DMS79 treated with DMSO at 0.1 percent for 48 hours (cell line): Measurements from ENCODE around the gene MYO16.
"Not testable (repeated sequence)": the region's sequence is repeated elsewhere in the genome, so short reads cannot be mapped to it uniquely, and the experiment has no call there.

Experiments used
- DNase-seq: peaks from one replicate; lab custom pipeline; 2025; lab: John Stamatoyannopoulos, UW

MYO16 gene

GRCh38 chr13:108742701-108743451 is 113.5 kb downstream of the MYO16 start:
- DNase-seq: no peak

GRCh38 chr13:108743522-108743921 is 114.1 kb downstream of the MYO16 start:
- DNase-seq: no peak

GRCh38 chr13:108747843-108748242 is 118.4 kb downstream of the MYO16 start:
- DNase-seq: no peak

- no peak for DNase-seq
Observed at GRCh38 chr13:108752276-108752675, 122.9 kb downstream of the MYO16 start.

GRCh38 chr13:108755083-108755482 is 125.7 kb downstream of the MYO16 start:
- no peak for DNase-seq

- DNase-seq: no peak
Observed at GRCh38 chr13:108760129-108760528, 130.7 kb downstream of the MYO16 start.

- no peak for DNase-seq
Observed at GRCh38 chr13:108760541-108760940, 131.1 kb downstream of the MYO16 start.

GRCh38 chr13:108768035-108768434 is 138.6 kb downstream of the MYO16 start:
- no peak for DNase-seq

- DNase-seq: no peak
Observed at GRCh38 chr13:108769213-108770070, 140.0 kb downstream of the MYO16 start.

GRCh38 chr13:108775597-108775996 is 146.2 kb downstream of the MYO16 start:
- no peak for DNase-seq

GRCh38 chr13:108776650-108777049 is 147.2 kb downstream of the MYO16 start:
- DNase-seq: no peak

- no peak for DNase-seq
Observed at GRCh38 chr13:108777421-108778420, 148.3 kb downstream of the MYO16 start.

GRCh38 chr13:108779308-108779707 is 149.9 kb downstream of the MYO16 start:
- no peak for DNase-seq

- no peak for DNase-seq
Observed at GRCh38 chr13:108780706-108781105, 151.3 kb downstream of the MYO16 start.

- no peak for DNase-seq
Observed at GRCh38 chr13:108781312-108781711, 151.9 kb downstream of the MYO16 start.

- DNase-seq: not testable (repeated sequence)
Observed at GRCh38 chr13:108782480-108782879, 153.1 kb downstream of the MYO16 start.

GRCh38 chr13:108785844-108786243 is 156.4 kb downstream of the MYO16 start:
- DNase-seq: no peak

- DNase-seq: no peak
Observed at GRCh38 chr13:108786456-108787200, 157.2 kb downstream of the MYO16 start.

GRCh38 chr13:108787700-108788414 is 158.4 kb downstream of the MYO16 start:
- DNase-seq: no peak

GRCh38 chr13:108789476-108789875 is 160.1 kb downstream of the MYO16 start:
- DNase-seq: no peak

- DNase-seq: no peak
Observed at GRCh38 chr13:108795841-108796240, 166.4 kb downstream of the MYO16 start.
